NB4 (cell line): Measurements from ENCODE around the gene MPO.

Source experiments
- CTCF ChIP-seq: IDR thresholded peaks from one replicate; pipeline ENCODE4 v1.5.1; 2012; ENCODE audit warnings: low read depth, low read length
- POLR2A ChIP-seq: IDR thresholded peaks from 2 replicates; pipeline ENCODE4 v1.6.1; 2011; ENCODE audit warnings: mild to moderate bottlenecking; ENCODE audit not compliant: insufficient read length; ENCODE audit errors: extremely low read depth

- TF ChIP-seq CTCF = no peak
- no peak for TF ChIP-seq POLR2A
Measured at GRCh38 chr17:58324056-58324408, 43.3 kb upstream of the MPO start.
